22Rv1 (cell line): ENCODE data around the gene PPY.

Experiments
- H3K27ac ChIP-seq: fragments of 450-650 bp; 2 replicates; pipeline ENCODE4 v1.5.1; 2017
- CTCF ChIP-seq: fragments of 450-650 bp; IDR thresholded peaks from 2 replicates; pipeline ENCODE4 v1.5.1; 2017; ENCODE audit warnings: mild to moderate bottlenecking
- ZFX ChIP-seq: fragments of 450-650 bp; IDR thresholded peaks from 2 replicates; pipeline ENCODE4 v1.6.1; 2017; ENCODE audit warnings: antibody characterized with exemption, borderline replicate concordance

PPY gene

GRCh38 chr17:43927060-43927864, 15.0 kb downstream of the PPY start:
- TF ChIP-seq ZFX = no peak
- TF ChIP-seq CTCF = no peak
- H3K27ac ChIP-seq = no peak overlapping the region

DNA sequence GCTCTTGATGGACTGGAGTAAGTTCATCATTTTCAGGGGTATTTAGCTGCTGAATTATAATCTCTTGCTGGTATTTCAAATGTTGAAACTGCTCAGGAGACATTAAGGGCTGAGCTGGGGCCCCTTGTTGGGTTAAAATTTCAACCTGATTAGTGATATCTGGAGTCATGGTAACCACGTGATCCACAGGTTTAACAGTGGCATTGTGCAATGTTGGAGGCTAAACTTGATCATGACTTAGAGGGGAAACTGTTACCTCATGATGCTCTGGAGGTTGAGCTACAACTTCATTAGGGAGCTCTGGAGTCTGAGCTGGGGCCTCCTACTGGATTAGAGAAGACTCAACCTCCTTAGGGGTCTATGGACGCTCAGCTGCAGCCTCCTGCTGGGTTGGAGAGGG, 17.7 kb downstream of the PPY start:
- no peak overlapping the region for H3K27ac ChIP-seq
- TF ChIP-seq CTCF (no peak), ZFX (no peak)

DNA sequence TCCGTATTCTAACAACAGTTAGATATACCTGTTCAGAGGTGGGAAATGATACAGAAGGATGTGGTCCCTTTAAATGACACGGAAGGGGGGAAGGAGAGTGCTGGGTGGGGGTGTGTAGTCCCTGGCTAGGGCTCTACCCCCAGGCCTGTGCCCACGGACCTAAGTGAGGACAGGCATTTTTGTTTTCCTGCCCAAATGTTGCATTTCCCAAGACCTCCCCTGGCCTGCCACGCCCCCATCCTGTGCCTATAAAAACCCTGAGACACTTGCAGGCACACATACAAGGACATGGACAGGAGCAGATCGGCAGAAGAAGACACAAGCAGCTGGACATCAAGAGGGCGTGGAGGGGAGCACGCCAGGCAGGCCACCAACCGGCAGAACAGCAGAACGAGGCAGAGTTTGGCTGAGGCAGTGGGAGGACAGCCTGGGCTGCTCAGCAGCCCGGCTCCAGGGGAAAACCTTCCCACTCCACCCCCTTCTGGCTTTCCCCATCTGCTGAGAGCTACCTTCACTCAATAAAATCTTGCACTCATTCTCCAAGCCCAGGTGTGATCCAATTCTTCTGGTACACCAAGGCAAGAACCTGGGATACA, 21.7 kb downstream of the PPY start:
- TF ChIP-seq ZFX (no peak), CTCF (no peak)
- H3K27ac ChIP-seq = no peak overlapping the region

- TF ChIP-seq ZFX (no peak), CTCF (no peak)
- no peak overlapping the region for H3K27ac ChIP-seq
These were observed 24.3 kb downstream of the PPY start for GRCh38 chr17:43918026-43918389.

DNA sequence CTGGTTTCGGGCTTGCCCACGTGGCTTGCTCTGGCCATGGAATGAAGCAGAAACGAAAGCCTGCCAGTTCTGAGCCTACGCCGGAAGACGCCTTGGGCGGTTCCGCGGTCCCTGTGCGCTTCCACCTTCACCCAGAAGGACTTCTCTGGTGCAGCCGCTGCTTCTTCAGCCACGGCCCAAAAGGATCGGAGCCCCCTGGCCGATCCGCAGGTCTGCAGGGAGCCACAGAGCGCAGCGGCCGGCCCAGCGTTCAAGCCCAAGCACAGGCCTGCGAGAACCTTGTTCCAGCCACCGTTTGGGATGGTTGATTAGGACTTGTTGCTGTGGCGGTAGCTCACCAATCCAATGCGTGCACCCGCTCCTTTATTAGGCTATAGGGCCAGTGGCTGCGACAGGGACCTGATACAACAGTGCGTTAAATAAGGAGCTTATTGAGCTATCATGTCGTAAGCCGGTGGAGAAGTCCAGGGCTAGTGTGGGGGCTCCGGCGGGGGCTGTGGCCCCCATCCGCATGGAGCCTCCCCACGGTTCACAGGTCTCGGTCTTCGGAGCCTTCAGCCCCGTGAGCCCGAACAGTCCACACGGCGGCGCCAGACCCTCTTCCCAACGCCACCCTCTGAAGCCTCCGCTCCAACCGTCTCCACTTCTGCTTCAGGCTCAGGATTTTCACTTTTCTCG, 24.8 kb downstream of the PPY start:
- no peak overlapping the region for H3K27ac ChIP-seq
- TF ChIP-seq ZFX = no peak
- no peak; the same call in 1 of the 2 replicates for TF ChIP-seq CTCF

DNA sequence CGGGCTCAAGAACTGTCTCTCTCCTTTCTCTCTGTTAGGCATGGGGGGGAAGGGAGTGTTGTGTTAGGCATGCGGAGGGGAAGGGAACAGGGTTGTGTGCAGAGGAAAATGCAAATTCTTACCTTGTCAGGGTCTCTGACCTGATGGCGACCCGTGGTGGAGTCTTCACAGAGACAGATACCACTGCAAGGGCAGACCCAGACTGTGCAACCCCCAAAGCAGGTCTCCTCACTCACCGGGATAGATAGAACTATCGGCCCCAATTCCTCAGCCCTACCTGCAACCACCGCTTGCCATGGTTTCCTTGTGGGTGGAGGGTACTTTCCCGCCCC, 25.3 kb downstream of the PPY start:
- TF ChIP-seq ZFX = no peak
- TF ChIP-seq CTCF = no peak
- H3K27ac ChIP-seq = no peak overlapping the region

DNA sequence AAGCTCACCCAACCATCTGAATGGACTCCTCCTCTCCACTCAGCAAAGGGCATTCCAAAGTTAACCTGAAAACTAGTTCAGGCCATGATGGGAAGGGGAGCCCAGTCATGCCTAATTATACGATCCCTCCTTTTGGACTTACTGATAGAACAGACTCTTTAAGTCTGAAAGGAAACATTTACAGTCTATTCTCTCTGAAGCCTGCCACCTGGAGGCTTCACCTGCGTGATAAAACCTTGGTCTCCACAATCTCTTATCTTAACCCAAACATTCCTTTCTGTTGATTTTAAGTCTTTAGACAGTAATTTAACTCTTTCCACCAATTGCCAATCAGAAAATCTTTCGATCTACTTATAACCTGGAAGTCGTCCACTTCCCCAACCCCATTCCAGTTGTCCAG, 25.9 kb downstream of the PPY start:
- TF ChIP-seq ZFX (no peak), CTCF (no peak)
- no peak overlapping the region for H3K27ac ChIP-seq
